MCF 10A (cell line): ENCODE data around the gene CYB561D1. TPM values are rescaled to one million over a fixed set of nuclear protein-coding genes. Genes with fewer than 3 reads are reported as not detected.
A peak's percentile ranks its signal among the peaks of the same experiment; 100 is the strongest.

ENCODE experiments used
- BruUV-seq: library from RNA; stranded (reverse); fragments of 400-500 nt; replicated peaks from 2 replicates; lab custom pipeline; 2021; lab: Mats Ljungman, UMichigan
- CTCF ChIA-PET: fragments of 300-600 bp; sonication (Branson Sonifier 250); formaldehyde crosslinking; extraction: SDS; loops from one replicate; lab custom pipeline; 2021; ENCODE audit warnings: antibody characterized with exemption, inconsistent platforms; lab: Yijun Ruan, JAX
- POLR2A ChIA-PET: fragments of 300-600, 350-650 bp; sonication (Branson Sonifier 250); formaldehyde crosslinking; extraction: SDS; loops from one replicate; lab custom pipeline; 2020; ENCODE audit warnings: antibody characterized with exemption, inconsistent platforms; lab: Yijun Ruan, JAX
- DNase-seq: peaks from one replicate; pipeline ENCODE4 v3.0.0-alpha.2; 2018; ENCODE audit not compliant: unreplicated experiment
- H3K27ac Mint-ChIP-seq: one replicate; pipeline ENCODE4 v1.8.0; 2022; ENCODE audit warnings: mild to moderate bottlenecking, low read depth, mixed read lengths; ENCODE audit not compliant: unreplicated experiment
- H3K27me3 Mint-ChIP-seq: one replicate; pipeline ENCODE4 v1.8.0; 2022; ENCODE audit warnings: mixed read lengths; ENCODE audit not compliant: insufficient read depth, unreplicated experiment
- H3K36me3 Mint-ChIP-seq: one replicate; pipeline ENCODE4 v1.8.0; 2022; ENCODE audit warnings: mild to moderate bottlenecking, moderate library complexity, mixed read lengths; ENCODE audit not compliant: insufficient read depth, unreplicated experiment
- H3K4me1 Mint-ChIP-seq: one replicate; pipeline ENCODE4 v1.8.0; 2022; ENCODE audit warnings: mixed read lengths; ENCODE audit not compliant: insufficient read depth, unreplicated experiment
- H3K4me3 Mint-ChIP-seq: one replicate; pipeline ENCODE4 v1.8.0; 2022; ENCODE audit warnings: mild to moderate bottlenecking, moderate library complexity, mixed read lengths; ENCODE audit not compliant: unreplicated experiment
- H3K9me3 Mint-ChIP-seq: one replicate; pipeline ENCODE4 v1.8.0; 2022; ENCODE audit warnings: mixed read lengths; ENCODE audit not compliant: unreplicated experiment
- intact Hi-C: fragments of 100-400 bp; cut with micrococcal nuclease; formaldehyde crosslinking; loops from 2 replicates; pipeline ENCODE4 v1.14.1; 2022
- total RNA-seq: library from RNA; stranded (reverse); gene quantifications from 2 replicates; pipeline ENCODE4 v1.2.3, GENCODE V29; 2022
- TF ChIP-seq, protein P1 (sequence below): fragments of 200-600 bp; IDR thresholded peaks from one replicate; pipeline ENCODE4 v1.8.0; 2022; ENCODE audit warnings: antibody characterized with exemption, mild to moderate bottlenecking; ENCODE audit not compliant: unreplicated experiment

The CYB561D1 gene
- total RNA-seq, 1 experiment from 2014 or later = 6.9 TPM

DNA sequence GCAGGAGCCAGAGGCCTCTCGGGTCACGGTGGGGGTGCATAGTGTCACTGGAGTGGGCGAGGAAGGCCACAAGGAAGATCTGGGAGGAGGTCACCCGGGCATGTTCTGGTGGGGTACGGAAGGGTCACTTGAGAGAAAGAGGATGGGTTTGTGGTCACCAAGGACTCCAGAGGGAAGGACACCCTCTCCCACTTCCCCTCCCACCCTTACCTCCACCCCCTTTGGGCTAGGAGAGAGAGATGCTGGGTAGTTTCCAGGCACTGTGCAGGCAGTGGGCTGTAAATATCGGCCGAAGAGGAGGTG, 14.9 kb downstream of the CYB561D1 start:
- peaks cover 13% of the 10 kb centered on the region for H3K4me1 Mint-ChIP-seq
- intact Hi-C loops = no loop called here
- CTCF ChIA-PET = interaction anchor here (10.2 to 40.0 kb wide), 2 partner anchors 17 to 25 kb away, joined by 121 to 1071 read pairs; partner anchors contain the start of genes CYB561D1 and GPR61

DNA sequence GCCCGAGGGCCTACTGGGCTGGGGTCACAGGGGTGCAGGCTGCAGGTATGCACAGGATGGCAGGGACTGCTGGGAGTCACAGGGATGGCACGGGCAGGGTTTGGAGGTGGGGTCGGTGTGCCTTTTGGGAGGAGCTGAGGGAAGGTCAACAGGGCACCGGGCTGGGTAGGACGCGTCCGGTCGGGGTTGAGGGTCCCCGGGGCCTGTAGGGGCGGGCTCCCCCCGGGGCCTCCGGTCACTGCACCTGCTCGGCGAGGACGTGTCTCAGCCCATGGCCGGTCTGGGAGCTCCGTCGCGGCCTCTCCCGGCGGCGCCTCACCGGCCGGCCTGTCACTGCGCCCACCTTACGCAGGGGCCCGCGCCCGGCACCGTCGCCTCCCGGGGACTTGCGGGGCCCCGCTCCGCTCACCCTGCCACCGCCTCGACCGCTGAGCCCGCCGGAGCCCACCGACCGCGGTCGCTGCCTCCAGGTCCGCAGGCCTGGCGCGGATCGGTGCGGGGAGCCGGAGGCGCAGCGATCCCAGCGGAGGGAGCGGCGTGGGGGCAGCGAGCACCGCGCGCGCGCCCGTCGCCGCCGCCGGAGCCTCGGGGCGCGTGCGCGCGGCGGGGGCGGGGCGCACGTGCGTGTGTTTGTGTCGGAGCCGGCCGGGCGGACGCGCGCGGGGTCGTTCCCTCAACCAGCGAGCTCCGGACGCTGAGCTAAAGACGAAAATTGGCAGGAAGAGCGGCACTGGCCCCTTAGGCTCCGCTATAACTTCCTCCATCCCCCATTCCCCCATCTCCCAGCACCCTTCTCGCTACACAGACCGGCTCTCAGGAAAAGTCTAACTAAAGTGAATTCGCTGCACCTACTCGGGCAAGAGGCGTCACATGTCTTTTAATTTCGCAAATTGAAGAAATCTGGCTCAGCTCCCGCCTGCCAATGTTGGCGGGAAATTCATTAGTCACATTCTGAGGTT, 15.6 kb downstream of the CYB561D1 start, which contains the start of gene AMIGO1:
AMIGO1 (minus strand) TSS at position 552 of the 959 bp plus-strand sequence. CDS start 815 bp downstream, outside the sequence.
- CTCF ChIA-PET = interaction anchor here (0.6 to 40.0 kb wide), 5 partner anchors 12 to 1415 kb away, joined by 3 to 1071 read pairs (median 6); partner anchors contain the start of genes CYB561D1 and GPR61
- peak; percentile 49 for DNase-seq

More for the DNA sequence above, 14.9 kb downstream of the CYB561D1 start:
- no peaks in the 10 kb centered on the region for H3K36me3 Mint-ChIP-seq
- DNase-seq = no peak
- H3K4me3 Mint-ChIP-seq = peak overlapping the region; percentile 74
- no peak overlapping the region for H3K27ac Mint-ChIP-seq
- BruUV-seq = no TSS peak
- POLR2A ChIA-PET = interaction anchor here (1.6 kb wide), 1 partner anchor 23 kb away, joined by 3 read pairs; no protein-coding TSS in a partner anchor
- H3K9me3 Mint-ChIP-seq = no peaks in the 10 kb centered on the region
- TF ChIP-seq, protein P1, sequence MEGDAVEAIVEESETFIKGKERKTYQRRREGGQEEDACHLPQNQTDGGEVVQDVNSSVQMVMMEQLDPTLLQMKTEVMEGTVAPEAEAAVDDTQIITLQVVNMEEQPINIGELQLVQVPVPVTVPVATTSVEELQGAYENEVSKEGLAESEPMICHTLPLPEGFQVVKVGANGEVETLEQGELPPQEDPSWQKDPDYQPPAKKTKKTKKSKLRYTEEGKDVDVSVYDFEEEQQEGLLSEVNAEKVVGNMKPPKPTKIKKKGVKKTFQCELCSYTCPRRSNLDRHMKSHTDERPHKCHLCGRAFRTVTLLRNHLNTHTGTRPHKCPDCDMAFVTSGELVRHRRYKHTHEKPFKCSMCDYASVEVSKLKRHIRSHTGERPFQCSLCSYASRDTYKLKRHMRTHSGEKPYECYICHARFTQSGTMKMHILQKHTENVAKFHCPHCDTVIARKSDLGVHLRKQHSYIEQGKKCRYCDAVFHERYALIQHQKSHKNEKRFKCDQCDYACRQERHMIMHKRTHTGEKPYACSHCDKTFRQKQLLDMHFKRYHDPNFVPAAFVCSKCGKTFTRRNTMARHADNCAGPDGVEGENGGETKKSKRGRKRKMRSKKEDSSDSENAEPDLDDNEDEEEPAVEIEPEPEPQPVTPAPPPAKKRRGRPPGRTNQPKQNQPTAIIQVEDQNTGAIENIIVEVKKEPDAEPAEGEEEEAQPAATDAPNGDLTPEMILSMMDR = no peak
- peaks cover 42% of the 10 kb centered on the region for H3K27me3 Mint-ChIP-seq

DNA sequence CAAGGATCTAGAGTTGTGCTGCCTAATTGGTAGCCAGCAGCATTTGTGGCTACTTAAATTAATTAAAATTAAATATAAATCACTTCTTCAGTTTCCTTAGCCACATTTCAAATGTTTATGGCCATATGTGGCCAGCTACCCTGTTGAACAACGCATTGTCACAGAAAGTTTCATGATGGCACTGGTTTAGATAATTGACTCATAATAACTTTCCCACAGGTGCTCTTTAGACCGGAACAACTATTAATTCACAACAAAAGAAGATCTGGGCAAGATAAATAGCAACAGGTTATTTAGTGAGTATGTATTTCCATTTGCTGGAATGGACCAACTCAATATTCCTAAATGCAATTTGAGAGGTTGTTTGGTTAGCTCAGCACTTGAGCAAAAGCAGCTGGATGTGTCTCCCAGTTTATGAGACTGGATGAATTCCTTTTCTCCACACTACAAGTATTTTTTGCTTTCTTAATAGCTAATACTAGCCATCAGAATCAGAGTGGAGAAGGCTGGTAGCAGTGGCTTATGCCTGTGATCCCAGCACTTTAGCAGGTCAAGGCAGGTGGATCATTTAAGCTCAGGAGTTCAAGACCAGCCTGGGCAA, 19.3 kb downstream of the CYB561D1 start:
- BruUV-seq = no TSS peak
- intact Hi-C loops = no loop called here
- TF ChIP-seq, protein P1 = no peak
- CTCF ChIA-PET = interaction anchor here (1.0 to 40.0 kb wide), 5 partner anchors 8 to 24 kb away, joined by 5 to 1071 read pairs (median 5); partner anchors contain the start of genes CYB561D1 and GPR61
- Mint-ChIP-seq H3K27ac (no peak overlapping the region), H3K27me3 (peaks cover 33% of the 10 kb centered on the region), H3K36me3 (no peaks in the 10 kb centered on the region), H3K4me1 (peaks cover 11% of the 10 kb centered on the region), H3K9me3 (no peaks in the 10 kb centered on the region), H3K4me3 (no peak overlapping the region)
- POLR2A ChIA-PET = interaction anchor here (0.6 to 1.2 kb wide), 2 partner anchors 10 to 25 kb away, joined by 3 read pairs; no protein-coding TSS in a partner anchor
- DNase-seq = no peak

More for the DNA sequence above, 15.6 kb downstream of the CYB561D1 start, which contains the start of gene AMIGO1:
- Mint-ChIP-seq H3K36me3 (no peaks in the 10 kb centered on the region), H3K27me3 (peaks cover 42% of the 10 kb centered on the region), H3K4me3 (peak within 1 kb of the TSS; percentile 76), H3K9me3 (no peaks in the 10 kb centered on the region), H3K27ac (no peak within 1 kb of the TSS), H3K4me1 (peaks cover 11% of the 10 kb centered on the region)
- BruUV-seq = no TSS peak
- intact Hi-C loops = no loop called here
- POLR2A ChIA-PET = interaction anchor here (0.9 to 1.6 kb wide), 2 partner anchors 11 to 22 kb away, joined by 3 to 4 read pairs; no protein-coding TSS in a partner anchor
- TF ChIP-seq, protein P1 = no peak
